Limb (tissue), 2 donors: ENCODE data around the gene CES2.
"Not testable (repeated sequence)": the region's sequence is repeated elsewhere in the genome, so short reads cannot be mapped to it uniquely, and the experiment has no call there.

ENCODE experiments used
- DNase-seq, 2 donors: peaks; one replicate each; pipeline ENCODE4 v3.0.0-alpha.2; 2016; ENCODE audit errors: extremely low spot score in 2 of 2

The CES2 gene

DNA sequence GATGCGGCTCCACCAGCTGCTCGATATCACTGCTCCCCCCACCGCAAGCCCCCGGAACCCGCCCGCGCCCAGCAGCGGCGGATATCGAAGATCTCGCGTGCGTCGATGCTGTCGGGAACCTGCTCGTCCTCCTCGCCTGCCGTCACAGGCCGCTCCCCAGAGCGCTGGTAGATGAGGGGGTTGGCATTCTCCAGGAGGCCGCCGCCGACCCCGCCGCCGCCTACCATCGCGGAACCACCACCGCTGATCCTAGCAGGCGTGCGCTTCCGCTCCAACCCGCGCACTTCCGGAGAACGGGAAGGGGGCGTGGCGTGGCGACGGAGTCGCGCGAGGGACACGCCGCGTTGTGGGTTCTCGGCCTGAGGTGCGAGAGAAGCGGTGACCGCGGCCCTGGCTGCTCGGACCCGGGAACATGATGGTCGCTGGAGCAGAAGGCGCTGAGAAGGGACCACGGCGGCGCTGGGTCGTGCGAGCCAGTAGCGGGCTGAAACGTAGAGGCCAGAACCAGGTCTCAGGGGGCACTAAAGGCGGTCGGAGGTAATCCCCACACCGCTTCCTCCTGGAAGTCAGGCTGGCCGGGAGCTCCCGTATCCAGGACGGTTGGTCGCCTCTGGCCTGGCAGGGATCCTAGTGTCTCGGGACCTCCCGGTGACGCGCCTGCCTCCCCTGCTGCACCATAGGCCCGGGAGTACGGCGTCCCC lies 1.0 kb upstream of the CES2 start, which contains the start of gene CIAO2B:
TSS of gene CIAO2B (minus strand) at position 265 of the 701 bp plus-strand sequence. CDS start at position 227, 38 bp downstream.
- DNase-seq, result peak; percentile 88 to 95

DNA sequence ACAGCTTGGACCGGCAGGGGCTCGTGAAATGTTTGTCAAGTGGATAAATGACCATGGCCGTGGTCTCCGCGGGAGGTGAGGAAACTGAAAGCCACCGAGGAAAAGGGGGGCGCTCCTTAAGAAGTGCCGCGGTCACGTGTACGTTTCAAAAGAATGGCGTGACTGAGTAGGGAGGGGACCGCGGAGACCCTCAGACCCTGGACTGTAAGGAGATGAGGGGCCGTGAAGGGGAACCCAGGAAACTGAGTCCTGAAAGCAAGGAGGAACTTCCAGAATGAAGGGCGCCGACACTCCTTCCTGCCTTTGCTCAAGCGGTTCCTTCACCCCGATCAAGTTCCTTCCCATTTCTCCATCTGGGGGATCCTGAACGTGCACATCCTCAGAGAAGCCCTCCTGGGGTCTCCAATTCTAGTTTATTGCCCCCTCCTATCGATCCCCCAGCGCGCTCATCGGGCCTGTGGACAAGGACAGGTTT lies 440 bp upstream of the CES2 start:
- not testable (repeated sequence) for DNase-seq

DNA sequence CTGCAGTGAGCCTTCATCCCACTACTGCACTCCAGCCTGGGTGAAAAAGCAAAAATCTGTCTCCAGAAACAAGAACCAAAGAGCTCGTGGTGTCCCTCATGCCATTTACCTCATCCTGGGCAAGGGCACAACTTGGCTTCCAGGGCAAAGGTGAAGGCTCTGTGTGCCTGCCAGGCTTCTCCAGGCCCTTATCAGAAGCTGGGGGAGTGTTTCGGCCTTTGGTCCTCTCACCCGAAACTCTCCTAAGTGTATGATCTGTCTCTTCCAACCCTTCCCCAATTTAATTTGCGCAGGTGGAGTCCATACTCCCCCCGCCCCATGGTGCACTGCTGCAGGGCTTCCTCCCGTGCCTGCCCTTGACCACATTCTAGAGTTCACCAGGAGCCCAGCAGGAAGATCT lies 1.1 kb downstream of the CES2 start:
- no peak for DNase-seq

DNA sequence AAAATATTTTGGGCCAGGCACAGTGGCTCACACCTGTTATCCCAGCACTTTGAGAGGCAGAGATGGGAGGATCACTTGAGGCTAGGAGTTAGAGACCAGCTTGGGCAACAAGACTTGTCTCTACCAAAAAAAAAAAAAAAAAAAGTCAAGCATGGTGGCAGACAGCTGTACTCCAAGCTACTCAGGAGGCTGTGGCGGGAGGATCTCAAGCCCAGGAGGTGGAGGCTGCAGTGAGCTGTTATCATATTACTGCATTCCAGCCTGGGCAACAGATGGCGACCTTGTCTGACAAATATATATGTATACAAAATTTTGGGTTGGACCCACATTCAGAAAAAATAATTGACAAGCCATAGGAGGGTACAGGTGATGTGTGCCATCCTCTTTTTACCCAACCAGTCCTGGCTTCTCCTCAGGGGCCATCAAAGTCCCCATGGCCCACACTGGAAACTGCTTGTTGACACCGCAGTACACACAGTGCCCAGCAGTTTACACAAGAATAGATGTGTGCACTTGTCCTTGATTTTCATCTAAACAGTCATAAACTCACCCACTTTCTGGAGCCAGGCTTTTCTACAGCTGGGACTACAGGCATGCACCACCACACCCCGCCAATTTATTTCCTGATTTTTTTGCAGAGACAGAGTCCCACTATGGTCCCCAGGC lies 1.7 kb downstream of the CES2 start:
- no peak for DNase-seq

DNA sequence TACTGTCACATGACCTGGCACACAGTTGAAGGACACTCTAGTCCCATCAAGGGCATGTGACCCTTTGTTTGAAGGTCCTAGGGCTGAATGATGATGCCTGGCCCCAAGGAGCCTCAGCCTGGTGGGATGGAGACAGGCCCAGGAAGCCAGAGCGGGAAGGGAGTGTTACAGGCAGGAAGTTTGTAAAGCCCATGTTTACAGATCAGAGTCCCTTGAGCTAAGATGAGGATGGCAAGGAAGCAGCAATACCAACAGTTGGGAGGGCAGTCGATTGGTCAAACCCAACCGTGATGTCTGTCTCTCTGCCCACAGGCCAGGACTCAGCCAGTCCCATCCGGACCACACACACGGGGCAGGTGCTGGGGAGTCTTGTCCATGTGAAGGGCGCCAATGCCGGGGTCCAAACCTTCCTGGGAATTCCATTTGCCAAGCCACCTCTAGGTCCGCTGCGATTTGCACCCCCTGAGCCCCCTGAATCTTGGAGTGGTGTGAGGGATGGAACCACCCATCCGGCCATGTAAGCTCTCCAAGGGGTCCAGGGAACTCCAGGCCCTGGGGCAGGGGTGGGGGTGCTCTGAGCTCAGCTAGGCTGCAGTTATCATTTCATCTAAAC lies 2.5 kb downstream of the CES2 start:
- DNase-seq, result no peak

DNA sequence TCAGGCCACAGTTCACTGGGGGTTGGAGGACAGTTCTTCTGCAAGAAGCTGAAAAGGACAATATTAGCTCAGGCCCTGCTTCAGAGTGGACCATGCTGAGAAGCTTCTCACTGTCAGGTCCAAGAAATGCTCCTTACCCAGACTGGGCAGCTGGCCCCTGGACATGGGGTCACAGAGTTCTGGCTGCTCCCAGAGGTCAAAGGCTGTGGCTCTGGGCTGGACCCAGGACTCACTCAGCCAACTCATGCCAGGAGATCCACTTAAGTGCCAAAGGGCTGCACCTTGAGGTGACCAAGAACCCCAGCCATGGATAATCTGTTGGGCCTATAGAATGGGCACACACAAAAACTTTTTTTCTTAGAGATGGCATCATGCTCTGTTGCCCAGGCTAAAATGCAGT lies 4.0 kb downstream of the CES2 start:
- no peak for DNase-seq

DNA sequence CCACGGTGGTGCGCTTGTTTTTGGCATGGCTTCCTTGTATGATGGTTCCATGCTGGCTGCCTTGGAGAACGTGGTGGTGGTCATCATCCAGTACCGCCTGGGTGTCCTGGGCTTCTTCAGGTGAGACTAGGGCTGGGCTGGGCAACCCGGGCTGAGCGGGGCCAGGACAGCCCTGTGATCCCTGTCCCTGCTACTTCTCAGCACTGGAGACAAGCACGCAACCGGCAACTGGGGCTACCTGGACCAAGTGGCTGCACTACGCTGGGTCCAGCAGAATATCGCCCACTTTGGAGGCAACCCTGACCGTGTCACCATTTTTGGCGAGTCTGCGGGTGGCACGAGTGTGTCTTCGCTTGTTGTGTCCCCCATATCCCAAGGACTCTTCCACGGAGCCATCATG lies 4.9 kb downstream of the CES2 start:
- no peak for DNase-seq

DNA sequence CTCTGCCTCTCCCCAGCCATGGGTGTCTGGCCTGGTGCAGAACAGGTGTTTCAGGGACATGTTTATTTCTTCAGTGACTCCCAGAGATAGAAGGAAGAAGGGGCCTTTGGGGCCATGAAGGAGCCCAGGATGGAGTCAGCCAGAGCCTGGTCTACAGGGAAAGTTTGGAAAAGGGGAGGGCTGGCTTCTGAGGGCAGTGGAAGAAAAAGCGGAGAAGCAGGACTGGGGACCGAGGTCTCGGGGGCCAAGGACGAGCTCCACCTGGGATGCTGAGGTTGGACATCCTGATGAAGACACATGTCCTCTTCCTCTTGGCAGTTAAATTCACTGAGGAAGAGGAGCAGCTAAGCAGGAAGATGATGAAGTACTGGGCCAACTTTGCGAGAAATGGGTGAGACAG lies 7.7 kb downstream of the CES2 start:
- DNase-seq, result no peak

DNA sequence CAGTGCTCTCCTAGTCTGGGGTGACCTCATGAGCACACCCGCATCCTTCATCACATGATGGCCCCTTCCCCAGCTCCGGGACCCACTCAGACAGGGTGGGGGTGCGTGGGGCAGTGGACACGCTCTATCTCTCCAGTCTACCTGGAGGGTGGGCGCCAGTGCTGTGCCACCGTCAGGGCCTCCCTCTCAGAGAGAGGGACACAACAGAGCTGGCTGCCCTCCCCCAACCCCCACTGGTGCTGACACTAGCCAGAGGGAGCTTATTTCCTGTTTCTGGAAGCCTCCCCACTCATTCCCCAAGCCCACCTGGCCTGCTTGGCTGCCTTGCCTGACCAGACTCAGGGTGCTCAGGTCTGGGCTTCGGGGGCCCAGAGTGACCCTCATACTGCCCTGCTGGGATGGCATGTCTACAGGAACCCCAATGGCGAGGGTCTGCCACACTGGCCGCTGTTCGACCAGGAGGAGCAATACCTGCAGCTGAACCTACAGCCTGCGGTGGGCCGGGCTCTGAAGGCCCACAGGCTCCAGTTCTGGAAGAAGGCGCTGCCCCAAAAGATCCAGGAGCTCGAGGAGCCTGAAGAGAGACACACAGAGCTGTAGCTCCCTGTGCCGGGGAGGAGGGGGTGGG lies 8.2 kb downstream of the CES2 start:
- no peak for DNase-seq

DNA sequence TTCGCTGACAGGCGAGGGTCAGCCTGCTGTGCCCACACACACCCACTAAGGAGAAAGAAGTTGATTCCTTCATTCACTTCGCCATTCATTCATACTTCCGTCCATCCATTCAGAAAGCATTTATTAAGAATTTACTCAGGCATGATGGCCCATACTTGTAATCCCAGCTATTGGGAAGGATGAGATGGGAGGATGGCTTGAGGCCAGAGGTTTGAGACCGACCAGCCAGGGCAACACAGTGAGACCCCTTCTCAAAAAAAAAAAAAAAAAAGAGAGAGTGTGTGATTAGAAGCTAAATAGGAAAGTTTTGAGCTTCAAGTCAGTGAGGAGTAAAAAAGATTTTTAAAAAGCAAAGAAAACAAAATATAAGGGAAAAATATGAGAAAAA lies 8.7 kb downstream of the CES2 start:
- no peak for DNase-seq

DNA sequence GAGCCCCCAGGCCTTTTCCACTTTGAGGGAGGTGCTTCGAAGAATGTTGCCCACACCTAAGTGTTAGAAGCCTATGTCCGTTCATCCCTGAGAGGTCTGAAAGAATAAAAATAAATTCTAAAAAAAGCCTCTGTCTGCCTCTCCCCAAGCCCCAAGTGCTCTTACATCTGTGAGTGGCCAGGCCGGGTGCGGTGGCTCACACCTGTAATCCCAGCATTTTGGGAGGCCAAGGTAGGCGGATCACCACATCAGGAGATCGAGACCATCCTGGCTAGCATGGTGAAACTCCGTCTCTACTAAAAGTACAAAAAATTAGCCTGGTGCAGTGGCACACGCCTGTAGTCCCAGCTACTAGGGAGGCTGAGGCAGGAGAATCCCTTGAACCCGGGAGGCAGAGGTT lies 9.7 kb downstream of the CES2 start:
- DNase-seq, result not testable (repeated sequence)

DNA sequence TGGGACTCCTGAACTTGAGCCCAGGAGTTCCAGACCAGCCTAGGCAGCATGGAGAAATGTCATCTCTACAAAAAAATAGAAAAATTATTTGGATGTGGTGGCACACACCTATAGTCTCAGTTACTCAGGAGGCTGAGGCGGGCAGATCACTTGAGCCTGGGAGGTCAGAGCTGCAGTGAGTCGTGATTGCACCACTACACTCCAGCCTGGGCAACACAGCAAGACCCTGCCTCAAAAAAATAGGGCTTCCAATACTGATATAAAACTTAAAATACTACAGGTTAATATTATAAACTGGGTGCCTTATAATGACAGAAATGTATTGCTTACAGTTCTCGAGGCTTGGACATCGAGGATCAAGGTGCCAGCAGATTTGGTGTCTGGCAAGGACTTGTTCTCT lies 10.6 kb downstream of the CES2 start:
- DNase-seq, result no peak

DNA sequence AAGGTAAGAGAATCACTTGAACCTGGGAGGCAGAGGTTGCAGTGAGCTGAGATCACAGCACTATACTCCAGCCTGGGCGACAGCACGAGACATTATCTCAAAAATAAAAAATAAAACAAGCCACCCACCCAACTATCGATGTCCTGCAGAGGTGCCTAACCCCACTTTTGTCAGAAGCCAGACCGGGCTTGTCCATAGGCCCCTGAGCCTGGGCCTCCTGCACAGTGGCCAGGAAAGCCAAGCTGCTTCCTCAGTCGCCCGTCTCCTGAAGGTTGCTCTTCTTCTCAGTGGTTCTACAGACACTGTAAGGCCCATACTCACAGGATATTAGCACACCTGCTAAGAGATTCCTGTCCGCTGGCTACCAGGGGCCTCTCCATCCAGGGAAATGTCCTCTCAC lies 11.2 kb downstream of the CES2 start:
- DNase-seq, result no peak

DNA sequence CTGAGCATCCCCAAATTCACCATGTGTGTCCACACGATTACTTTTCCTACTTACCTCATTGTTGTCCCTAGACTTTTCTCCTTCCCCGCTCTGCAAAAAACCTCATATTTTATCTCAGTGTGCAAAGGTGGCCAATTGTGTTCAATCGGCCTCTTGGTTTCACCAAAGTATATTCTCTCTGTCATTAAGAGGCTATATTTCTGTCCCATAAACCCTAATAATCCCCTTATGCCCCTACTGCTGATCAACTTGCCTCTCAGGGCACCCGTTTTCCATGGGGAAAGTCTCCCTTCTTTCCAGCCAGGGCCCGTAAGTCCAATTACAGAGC lies 11.6 kb downstream of the CES2 start:
- no peak for DNase-seq

DNA sequence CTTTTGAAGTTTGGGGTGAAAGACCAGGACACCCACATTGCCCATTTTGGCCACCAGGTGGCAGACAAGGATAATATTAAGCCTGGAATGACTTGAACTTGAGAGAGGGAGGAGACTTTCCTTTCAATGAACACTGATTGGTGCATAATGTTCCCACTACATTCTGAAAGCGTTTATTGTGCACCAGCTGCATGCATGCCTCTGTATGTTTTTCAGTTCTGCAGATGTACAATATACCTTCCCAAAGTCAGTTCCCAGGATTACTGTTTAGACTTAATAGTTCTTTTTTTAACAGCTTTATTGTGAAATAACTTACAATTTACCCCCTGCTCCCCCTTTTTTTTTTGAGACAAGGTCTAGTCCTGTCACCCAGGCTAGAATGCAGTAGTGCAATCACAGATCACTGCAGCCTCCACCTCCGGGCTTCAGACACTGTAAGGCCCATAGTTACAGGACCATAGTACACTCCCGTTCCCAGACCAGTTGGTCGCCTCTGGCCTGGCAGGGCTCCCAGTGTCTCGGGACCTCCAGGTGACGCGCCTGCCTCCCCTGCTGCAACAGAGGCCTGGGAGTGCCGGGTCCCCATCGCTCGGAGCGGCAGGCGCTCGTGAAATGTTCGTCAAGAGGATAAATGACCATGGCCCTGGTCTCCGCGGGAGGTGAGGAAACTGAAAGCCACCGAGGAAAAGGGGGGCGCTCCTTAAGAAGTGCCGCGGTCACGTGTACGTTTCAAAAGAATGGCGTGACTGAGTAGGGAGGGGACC lies 12.2 kb downstream of the CES2 start:
- DNase-seq, result peak; percentile 79 to 84

DNA sequence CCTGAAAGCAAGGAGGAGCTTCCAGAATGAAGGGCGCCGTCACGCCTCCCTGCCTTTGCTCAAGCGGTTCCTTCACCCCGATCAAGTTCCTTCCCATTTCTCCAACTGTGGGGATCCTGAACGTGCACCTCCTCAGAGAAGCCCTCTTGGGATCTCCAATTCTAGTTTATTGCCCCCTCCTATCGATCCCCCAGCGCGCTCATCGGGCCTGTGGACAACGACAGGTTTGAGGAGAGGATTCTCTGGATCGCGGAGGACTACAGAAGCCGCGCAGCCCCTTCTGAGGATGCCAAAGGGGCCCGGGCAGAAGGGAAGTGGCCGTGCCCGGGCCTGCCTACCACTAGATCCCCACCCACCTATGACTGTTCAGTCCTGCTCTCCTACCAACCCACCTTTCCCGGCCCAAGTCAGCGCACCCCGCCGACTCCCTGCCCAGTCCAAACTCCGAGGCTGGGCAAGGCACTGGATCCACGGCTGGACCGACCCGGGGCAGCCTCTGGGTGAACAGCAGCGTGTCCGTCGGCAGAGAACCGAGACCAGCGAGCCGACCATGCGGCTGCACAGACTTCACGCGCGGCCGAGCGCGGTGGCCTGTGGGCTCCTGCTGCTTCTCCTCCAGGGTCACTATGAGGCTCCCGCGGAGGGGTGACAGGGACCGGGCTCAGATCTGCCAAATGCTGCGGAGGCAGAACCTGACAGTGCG lies 13.0 kb downstream of the CES2 start:
- no peak for DNase-seq

DNA sequence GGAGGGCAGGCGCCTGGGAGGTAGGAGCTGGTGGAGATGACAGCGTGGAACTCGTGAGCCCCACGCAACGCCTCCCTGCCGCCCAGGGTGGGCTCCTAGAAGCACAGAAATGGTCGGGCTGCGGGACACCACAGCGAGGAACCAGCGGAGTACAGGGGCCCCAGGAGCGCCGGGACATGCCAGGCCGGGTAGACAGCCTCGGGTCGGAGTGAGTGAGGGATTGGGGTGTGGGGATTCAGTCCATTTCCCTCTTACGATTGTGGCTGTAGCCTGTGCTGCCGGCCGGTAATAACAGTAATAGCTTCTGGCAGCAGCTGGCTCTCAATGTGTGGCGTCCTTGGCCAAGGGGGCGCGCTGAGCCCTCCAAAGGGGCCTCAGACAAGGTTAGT lies 13.5 kb downstream of the CES2 start:
- DNase-seq, result no peak

DNA sequence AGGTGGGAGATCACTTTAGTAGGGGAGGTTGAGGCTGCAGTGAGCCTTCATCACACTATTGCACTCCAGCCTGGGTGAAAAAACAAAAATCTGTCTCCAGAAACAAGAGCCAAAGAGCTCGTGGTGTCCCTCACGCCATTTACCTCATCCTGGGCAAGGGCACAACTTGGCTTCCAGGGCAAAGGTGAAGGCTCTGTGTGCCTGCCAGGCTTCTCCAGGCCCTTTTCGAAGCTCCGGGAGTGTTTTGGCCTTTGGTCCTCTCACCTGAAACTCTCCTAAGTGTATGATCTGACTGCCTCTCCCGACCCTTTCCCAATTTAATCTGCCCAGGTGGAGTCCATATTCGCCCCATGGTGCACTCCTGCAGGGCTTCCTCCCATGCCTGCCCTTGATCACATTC lies 14.2 kb downstream of the CES2 start:
- DNase-seq, result no peak

DNA sequence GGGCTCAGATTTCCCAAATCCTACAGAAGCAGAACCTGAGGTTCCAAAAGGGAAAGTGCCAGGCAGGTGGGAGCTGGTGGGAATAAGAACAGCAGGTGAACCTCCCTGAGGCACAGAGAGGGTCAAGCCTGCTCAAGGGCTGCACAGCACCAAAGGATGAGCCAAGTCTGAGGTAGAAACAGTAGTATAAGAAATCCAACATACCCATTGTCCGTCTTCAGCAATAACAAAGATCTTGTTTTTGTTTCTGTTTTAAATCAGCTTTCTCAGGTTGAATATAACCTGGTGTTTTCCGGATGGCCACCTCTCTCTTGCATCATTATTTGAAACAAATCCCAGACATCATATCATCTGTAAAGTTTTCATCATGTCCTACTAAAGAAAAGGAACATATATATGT lies 15.1 kb downstream of the CES2 start:
- no peak for DNase-seq

DNA sequence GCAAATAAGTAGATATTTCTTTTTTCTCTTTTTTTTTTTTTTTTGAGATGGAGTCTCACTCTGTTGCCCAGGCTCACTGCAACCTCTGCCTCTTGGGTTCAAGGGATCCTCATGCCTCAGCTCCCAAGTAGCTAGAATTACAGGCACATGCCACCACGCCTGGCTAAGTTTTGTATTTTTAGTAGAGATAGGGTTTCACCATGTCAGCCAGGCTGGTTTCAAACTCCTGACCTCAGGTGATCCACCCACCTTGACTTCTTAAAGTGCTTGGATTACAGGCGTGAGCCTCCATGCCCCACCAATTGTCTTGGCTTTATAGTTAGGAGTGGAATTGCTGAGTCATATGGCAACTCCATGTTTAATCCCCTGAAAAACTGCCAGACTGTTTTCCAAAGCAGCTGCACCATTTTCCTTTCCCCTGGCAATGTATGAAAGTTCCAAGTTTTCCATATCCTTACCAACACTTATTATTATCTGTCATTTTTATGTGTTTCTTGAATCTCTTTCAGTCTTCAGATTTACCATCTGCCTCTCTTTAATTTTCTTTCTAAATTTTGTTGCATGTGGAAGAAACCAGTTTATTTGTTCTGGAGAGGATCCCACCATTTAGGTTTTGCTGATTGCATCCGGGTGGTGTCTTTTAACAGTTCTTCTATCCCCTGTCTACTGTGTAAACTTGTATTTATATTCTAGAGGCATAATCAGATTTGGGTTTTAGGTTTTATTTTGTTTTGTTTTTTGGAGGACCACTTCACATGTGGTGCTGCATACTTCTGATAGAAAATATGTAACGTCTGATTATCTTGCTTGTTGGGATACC lies 15.9 kb downstream of the CES2 start:
- no peak for DNase-seq
